Mammary epithelial cell (primary cell): ENCODE measurements around the gene UGT8.

Experiments
- CTCF ChIP-seq, 2 donors: IDR thresholded peaks in 1 of 2; conservative IDR thresholded peaks in 1 of 2; 2 replicates each; pipeline ENCODE4 v1.5.1; 2011 to 2012; ENCODE audit warnings: inconsistent platforms in 2 of 2, low read length in 2 of 2, mild to moderate bottlenecking in 2 of 2, control low read depth in 1 of 2, low read depth in 1 of 2; ENCODE audit not compliant: insufficient read depth in 1 of 2; ENCODE audit errors: extremely low read depth in 1 of 2
- EZH2 ChIP-seq: IDR thresholded peaks from 2 replicates; pipeline ENCODE4 v1.6.1; 2012; ENCODE audit warnings: low read length, inconsistent platforms, borderline replicate concordance

GRCh38 chr4:114636192-114636935, 37.8 kb downstream of the UGT8 start:
- no peak for TF ChIP-seq CTCF (conservative IDR thresholded peaks at IDR 0.05 in 1 of 2, IDR thresholded peaks at IDR 0.05 in 1 of 2; ENCODE audit: extremely low read depth in 1 of 2, insufficient read depth in 1 of 2, low read depth in 1 of 2, low read length in 2 of 2)
- TF ChIP-seq EZH2, result no peak
